Bronchial epithelial cell (primary cell): ENCODE data around the gene DUOX2. TPM values are rescaled to one million over a fixed set of nuclear protein-coding genes. Genes with fewer than 3 reads are reported as not detected.

Experiments used
- DNase-seq: peaks from one replicate; pipeline ENCODE4 v3.0.0-alpha.2; 2010; ENCODE audit warnings: low read depth
- FAIRE-seq: peaks from 2 replicates; lab custom pipeline; 2011; peaks lifted over from hg19 to GRCh38; lab: Jason Lieb, UNC
- H3K27me3 ChIP-seq: 2 replicates; pipeline ENCODE4 v1.5.1; 2011; ENCODE audit warnings: low read length; ENCODE audit not compliant: control insufficient read depth, insufficient read depth
- H3K36me3 ChIP-seq: 2 replicates; pipeline ENCODE4 v1.5.1; 2011; ENCODE audit warnings: low read length; ENCODE audit not compliant: control insufficient read depth, insufficient read depth
- H3K4me3 ChIP-seq: 2 replicates; pipeline ENCODE4 v1.5.1; 2011; ENCODE audit warnings: mild to moderate bottlenecking, low read depth, low read length, control low read depth
- total RNA-seq: library from RNA; depleted of rRNA; stranded (reverse); fragments of >200 nt; gene quantifications from 2 replicates; pipeline ENCODE4 v1.2.1, GENCODE V29; 2014
- TF ChIP-seq, protein P1 (sequence below): IDR thresholded peaks from 2 replicates; pipeline ENCODE4 v1.5.1; 2011; ENCODE audit warnings: mild to moderate bottlenecking, moderate library complexity, low read length, control low read depth, inconsistent platforms; ENCODE audit not compliant: insufficient read depth, severe bottlenecking

The DUOX2 gene
- total RNA-seq, 1 donor from 2014 or later, result 1.1 TPM

DNA sequence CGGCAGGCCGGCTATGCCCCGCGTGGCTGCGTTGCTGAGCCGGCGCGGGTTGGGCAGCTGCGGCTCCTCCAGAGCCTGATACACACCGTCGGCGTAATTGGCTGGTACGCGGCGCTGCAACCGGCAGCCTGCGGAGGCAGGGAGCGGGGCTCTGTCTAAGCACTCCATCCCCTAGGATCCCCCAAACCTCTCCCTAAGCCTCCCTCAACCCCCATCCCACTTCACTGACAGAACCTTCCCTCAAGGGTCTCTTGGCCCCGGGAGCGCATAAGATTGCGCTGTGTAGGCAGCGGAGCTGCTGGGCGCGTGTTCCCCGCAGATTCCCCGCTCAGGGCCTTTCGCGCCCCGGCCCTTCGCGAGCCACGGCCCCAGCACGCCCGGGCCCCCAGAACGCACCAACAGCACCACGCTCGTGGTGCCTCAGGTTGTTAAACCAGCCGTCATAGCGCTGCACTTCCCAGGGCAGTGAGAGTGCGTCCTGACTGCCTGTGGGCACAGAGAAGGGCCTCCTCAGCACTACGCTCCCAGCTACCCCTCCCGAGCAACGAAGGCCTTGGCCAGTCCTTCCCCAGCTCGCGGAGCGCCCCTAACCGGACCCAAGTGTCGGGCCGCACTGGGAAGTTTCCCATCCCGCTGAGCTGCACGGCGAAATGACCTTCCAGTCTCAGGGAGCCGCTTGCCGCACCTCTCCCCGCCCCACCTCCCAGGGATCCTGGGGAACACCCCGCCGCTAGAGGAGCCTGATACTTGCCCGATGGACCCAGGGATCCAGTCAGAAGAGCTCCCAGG, 1.2 kb downstream of the DUOX2 start:
- no peak for FAIRE-seq
- Histone ChIP-seq H3K36me3 (no peaks in the 10 kb centered on the region), H3K4me3 (peak overlapping the region; percentile 4), H3K27me3 (peaks cover 64% of the 10 kb centered on the region)
- TF ChIP-seq, protein P1, sequence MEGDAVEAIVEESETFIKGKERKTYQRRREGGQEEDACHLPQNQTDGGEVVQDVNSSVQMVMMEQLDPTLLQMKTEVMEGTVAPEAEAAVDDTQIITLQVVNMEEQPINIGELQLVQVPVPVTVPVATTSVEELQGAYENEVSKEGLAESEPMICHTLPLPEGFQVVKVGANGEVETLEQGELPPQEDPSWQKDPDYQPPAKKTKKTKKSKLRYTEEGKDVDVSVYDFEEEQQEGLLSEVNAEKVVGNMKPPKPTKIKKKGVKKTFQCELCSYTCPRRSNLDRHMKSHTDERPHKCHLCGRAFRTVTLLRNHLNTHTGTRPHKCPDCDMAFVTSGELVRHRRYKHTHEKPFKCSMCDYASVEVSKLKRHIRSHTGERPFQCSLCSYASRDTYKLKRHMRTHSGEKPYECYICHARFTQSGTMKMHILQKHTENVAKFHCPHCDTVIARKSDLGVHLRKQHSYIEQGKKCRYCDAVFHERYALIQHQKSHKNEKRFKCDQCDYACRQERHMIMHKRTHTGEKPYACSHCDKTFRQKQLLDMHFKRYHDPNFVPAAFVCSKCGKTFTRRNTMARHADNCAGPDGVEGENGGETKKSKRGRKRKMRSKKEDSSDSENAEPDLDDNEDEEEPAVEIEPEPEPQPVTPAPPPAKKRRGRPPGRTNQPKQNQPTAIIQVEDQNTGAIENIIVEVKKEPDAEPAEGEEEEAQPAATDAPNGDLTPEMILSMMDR, result no peak
- DNase-seq, result no peak

DNA sequence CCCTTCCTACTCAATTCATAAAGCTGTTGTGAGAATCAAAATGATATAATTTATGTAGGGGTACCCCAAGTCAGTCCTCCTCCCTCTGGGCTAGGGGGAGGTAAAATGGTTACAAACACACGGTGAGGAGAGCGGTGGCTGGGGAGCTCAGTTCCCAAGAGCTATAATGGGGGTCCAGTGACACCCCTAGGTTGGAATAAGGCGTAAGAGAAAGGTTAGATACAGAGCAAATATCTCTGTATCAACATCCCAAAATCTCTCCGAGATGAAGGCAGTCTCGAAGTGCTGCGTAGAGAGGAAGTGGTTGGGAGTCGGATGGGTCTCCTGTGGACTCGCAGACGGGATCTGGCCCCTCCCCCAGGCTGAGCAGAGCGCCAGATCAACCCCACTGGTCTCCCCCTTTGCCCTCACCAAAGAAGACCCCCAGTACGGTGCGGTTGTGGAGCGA, 1.8 kb downstream of the DUOX2 start:
- TF ChIP-seq, protein P1, result no peak
- no peaks in the 10 kb centered on the region for H3K36me3 ChIP-seq
- peak overlapping the region; percentile 4 for H3K4me3 ChIP-seq
- no peak for FAIRE-seq
- DNase-seq, result no peak
- H3K27me3 ChIP-seq, result peaks cover 64% of the 10 kb centered on the region

DNA sequence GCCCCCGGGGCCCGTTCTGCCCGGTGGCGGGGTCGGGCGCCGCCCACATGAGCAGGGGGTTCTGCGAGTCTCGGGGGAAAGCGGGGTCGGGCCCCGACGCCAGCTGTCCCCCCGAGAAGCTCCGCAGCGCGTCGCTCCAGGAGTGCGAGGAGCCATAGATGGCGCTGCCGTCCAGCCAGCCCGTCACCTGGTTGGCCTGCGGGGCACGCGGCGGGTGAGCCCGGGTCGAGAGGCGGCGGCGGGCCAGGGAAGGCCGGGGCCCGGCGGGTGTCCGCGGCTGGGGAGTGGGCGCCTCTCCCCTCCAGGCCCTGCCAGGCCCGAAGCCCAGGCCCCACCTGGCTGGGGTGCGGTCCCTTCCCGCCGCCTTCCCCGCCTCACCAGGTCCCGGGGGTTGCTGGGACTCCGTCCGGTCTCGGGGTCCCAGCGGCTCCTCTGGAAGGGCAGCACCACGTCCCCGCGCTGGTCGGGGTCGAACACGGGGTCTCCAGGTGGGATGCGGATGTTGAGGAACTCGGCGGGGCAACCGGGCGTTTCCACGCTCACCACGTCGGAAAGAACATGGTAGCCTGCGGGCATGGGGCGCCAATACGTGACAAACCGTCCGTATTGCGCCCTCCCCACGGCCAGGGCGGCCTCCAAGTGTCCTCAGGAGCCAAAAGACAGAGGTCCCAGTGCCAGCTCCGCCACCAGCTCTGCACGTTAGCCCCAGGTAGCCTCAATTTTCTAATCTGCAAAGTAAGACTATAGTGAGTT, 2.4 kb downstream of the DUOX2 start:
- Histone ChIP-seq H3K36me3 (no peaks in the 10 kb centered on the region), H3K4me3 (no peak overlapping the region), H3K27me3 (peaks cover 60% of the 10 kb centered on the region)
- TF ChIP-seq, protein P1, result peak; percentile 15
- FAIRE-seq (no peak), DNase-seq (no peak)

DNA sequence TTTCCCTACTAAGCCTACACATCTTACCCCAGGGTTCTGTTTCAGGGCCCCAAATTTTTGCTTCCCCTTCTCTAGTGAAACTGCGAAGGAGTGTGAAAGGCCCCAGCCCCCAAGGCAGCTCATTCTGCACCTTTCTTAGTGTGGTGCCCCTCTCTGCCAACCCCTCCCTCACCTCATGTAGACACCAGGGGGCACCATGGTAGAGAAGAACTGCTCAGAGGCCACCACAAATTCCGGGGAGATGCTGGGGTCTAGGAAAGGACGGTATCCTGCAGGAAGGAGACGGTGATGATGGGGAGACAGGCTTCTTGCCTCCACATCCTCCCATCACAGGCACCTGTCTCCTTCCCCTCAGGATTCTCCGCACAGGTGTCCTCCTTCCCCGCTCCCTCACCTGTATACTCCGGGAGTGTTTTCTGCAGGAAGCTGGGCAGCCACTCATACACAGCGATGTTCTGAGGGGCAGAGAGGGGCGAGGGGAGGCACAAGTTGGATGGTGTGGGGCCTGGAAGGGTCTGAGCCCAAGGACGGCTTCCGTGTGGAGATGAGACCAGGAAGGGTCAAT, 3.6 kb downstream of the DUOX2 start:
- TF ChIP-seq, protein P1, result no peak
- Histone ChIP-seq H3K4me3 (no peak overlapping the region), H3K27me3 (peaks cover 48% of the 10 kb centered on the region), H3K36me3 (no peaks in the 10 kb centered on the region)
- FAIRE-seq (peak; percentile 76), DNase-seq (no peak)

DNA sequence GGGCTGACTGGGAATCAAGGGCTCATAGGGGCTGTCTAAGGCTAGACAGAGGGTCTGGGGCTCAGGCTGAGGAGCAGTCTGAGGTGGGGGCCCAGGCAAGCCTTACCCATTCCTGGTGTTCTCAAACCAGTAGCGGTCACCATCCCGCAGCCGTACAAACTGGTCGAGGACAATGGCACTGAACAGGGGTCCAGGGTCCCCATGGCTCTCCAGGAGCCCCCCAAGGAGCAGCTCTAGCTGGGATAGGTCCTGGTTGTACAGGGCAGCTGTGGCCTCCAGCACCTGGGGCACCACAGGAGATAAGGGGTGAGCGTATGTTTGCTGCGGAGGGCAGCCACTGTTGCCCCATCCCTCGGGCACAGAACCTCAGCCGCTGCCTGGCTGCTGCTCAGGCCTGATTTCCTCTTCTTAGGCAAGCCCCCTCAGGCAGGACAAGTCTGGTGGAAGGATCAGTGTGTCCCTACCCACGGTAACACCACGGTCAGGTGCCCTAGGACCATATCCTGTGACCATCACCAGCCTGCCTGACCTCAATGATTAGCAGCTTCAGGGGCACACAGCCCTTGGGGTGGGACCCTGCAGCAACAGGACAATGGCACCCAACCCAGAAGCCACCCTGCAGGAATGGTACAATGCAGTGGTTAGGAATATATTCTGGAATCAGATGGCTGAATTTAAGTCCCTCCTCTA, 5.9 kb downstream of the DUOX2 start:
- Histone ChIP-seq H3K27me3 (peaks cover 26% of the 10 kb centered on the region), H3K36me3 (no peaks in the 10 kb centered on the region), H3K4me3 (no peak overlapping the region)
- FAIRE-seq (peak; percentile 85), DNase-seq (no peak)
- TF ChIP-seq, protein P1, result no peak
